ENCODE results near the gene R3HDM1.
"Not testable (repeated sequence)": the region's sequence is repeated elsewhere in the genome, so short reads cannot be mapped to it uniquely, and the experiment has no call there.

Gene R3HDM1

DNA sequence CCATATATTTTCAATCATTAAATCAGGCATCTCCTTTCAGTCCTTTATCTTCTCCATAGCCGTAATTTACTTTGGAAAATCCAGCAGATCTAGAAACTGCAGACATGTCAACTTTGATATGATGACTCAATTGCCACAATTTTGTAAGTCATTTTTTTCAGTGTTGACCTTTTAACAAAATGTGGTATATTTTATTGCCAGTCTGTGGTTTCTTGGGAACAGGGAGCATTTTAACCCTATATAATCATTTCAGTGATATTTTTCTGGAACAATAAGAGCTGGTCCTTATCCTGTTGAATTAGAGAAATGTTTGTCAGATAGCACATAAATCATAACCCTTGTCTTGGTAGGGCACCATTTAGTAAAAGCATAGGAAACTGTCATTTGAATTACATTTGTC is 119.4 kb downstream of the R3HDM1 start:
- no peak for DNase-seq

DNA sequence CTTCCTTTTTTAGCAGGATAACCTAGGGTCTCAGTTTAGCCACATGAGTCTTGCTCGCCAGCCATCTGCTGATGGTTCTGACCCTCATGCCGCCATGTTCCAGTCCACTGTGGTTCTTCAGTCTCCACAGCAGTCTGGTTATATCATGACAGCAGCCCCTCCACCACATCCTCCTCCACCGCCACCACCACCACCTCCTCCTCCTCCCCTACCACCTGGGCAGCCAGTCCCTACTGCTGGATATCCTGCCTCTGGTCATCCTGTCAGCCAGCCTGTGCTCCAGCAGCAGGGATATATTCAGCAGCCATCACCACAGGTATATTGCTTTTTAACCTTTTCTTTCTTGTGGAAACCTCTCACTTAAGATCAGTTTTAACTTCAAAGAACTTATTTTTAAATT is 120.4 kb downstream of the R3HDM1 start:
- no peak for DNase-seq

DNA sequence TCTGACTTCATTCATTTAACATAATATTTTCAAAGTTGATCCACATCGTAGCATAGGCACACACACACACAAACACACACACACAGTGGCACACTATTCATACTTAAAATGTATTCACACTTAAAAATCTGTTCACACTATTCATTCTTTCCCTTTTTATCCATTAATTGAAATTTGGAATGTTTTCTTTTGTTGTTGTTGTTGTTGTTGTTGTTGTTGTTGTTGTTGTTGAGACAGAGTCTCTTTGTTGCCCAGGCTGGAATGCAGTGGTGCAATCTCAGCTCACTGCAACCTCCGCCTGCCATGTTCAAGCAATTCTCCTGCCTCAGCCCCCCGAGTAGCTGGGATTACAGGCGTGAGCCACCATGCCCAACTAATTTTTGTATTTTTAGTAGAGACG is 123.0 kb downstream of the R3HDM1 start:
- not testable (repeated sequence) for DNase-seq

DNA sequence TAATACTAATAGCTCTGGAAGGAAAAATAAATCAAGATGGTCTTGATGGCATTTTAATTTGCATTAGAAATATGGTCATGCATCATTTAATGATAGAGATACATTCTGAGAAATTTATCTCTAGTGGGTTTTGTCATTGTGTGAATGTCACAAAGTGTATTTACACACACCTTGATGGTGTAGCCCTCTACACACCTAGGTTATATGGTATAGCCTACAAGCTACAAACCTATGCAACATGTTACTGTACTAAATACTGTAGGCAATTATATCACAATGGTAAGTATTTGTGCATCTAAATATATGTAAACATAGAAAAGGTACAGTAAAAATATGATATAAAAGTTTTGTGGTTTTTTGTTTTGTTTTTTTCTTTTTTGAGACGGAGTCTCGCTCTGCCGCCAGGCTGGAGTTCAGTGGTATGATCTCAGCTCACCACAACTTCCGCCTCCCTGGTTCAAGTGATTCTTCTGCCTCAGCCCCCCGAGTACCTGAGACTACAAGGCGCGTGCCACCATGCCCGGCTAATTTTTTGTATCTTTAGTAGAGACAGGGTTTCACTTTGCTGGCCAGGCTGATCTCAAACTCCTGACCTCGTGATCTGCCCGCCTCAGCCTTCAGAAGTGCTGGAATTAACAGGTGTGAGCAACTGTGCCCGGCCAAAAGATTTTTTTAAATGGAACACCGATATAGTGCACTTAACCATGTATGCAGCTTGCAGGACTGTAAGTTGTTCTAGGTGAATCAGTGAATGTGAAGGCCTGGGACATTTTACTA is 126.7 kb downstream of the R3HDM1 start:
- DNase-seq, result peak; percentile 49

DNA sequence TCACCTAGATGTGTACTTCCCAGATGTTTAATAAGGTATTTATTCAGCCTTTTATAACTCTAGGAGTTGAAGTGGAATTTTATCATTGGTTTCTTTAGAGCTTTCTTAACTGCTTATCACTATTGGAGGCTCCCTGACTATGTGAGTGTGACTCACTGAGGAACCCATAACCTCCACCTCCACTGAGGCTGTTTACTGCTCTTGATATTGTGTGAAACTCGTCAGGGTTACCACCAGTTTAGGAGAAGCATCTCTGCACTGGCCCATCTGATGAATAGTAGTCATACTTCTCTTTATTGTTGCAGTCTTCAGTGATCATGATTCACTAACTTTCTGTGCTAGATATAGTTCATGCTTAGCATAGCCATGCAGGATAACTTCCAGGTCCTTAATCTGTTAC is 130.8 kb downstream of the R3HDM1 start:
- DNase-seq, result no peak

DNA sequence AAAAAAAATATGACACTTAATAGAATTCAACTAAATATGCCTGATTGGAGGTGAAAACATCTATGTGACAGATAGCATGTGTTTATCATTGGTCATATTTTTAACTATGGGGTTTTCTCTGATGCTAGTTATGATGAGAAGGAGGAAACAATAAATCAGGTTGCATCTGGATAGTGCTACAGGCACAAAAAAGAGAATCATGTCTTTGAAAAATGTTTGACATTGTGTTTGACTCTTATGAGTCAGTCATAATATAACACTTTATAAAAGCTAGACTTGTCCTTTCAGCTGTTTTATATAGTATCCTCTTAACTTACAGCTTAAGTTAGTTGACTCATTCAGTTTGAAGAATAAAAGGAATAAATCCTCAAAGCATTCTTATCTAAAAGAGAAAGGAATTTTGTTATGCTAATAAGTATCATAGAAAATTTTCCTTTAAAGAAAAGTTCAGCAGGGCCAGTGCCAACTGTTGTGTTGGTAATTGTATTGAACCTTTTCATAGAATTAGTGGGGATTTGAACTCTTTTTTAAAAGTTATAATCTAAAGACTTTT is 131.9 kb downstream of the R3HDM1 start:
- DNase-seq, result no peak

DNA sequence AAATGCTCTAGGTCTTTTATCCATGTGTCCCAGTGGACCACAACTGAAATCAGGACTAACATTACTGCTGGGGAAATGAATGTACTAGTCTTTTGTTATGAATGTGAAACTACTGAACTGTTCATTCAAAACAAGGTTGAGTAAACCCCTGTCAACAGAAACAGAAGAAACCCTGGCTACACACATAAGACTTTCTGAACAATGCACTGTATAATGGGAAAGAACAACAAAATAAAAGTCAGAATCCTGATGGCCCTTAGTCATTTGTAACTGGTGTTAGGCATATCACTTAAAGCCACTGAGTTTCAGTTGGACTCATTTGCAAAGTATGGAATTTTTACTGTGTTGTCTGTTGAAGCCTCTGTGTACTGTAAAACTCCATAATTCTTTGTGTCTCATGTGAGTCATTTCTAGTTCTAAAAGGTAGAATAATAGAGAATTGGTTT is 133.4 kb downstream of the R3HDM1 start:
- no peak for DNase-seq

DNA sequence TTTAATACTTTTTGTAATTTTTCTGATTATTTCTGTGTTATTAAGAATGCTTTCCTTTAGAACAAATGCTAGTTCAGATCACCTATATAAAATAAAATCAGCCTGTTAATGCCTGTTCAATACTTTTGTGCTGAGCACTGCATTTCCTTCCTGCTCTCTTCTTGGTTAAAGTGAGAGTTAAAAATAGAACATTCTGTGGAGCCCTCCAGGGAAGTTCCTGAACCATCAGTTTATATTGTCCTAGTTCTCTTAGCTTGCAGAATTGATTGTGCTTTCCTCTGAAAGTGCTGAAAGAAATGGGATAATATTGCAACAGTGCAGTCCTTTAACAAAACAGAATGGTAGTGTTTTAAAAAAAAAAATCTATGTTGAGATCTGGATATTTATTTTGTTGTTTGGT is 135.8 kb downstream of the R3HDM1 start:
- DNase-seq, result peak; percentile 47

DNA sequence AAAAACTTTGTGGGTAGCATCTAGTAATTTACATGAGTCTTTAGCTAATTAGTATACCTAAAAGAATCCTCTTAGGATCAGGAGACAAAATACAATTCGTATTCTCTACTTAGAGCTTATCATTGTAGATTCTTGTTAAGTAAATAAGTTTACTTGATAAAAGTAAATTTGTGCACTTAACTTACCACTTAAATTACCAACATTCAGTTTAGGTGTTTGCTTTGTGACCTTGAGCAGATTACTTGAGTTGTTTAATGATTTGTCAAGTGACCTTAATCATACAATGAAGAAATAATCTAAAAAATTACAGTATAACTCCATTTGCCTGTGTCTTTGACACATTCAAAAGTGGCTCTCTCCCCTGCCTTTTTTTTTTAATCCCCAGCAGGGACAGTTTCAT is 143.2 kb downstream of the R3HDM1 start:
- no peak for DNase-seq

DNA sequence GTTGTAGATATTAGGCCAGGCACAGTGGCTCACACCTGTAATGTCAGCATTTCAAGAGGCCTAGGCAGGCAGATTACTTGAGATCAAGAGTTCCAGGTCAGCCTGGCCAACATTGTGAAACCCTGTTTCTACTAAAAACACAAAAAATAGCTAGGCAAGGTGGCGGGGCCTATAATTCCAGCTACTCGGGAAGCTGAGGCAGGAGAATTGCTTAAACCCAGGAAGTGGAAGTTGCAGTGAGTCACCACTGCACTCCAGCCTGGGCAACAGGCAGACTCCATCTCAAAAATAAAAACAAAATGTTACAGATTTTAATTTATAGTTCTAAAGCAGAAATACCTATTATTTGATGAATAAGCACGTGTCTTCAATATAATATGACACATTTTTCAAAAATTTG is 144.7 kb downstream of the R3HDM1 start:
- no peak for DNase-seq

DNA sequence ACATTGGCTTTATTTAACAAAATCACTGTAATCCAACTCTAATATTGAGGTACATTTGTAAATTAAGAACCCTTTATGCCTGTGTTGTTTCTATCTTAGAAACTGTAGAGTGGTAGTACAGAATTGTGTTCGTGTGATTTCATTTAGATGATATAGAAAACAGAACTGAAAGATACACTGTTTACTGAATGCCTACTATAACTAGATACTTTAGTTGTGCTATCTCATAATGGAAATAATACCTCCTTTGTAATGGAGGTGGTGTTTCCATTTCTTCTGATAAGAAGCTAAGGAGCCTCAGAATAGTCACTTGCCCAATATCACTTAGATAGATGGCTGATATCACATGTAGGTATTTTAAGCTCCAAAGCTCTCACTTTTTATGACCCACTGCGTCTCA is 147.8 kb downstream of the R3HDM1 start:
- no peak for DNase-seq

DNA sequence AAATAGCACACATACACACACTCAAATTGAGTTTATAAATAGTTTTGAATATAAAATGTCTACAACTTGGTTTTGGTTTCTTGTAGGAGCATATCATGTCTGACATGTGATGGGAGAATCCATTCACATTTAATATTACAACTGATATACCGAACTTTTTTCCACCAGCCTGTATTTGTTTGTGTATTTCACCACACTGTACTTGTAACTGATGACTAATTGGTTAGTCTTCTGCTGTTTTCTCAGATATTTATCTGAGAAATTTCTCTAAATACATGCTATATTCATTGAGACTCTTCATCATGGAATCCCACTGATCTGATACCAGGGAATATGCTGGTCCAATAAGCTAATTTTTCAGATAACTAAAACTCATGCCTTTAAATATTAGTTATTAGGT is 154.1 kb downstream of the R3HDM1 start:
- no peak for DNase-seq

DNA sequence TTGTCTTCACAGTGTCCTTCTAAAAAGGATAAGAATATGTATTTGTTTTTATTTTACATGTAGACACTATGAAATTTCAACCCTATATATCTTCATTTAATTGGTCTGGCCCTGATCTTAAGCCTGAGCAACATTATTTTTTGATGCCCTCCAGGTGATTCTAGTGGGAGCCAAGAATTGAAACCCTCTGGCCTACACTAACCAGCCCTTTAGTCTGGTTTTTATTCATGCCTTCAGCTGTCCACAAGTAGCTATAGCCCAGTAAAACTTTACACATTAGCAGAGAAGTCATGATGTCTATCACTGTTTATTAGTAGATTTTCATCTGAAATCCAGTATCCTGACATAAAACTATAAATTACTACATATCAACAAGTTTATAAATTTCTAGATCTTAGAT is 157.7 kb downstream of the R3HDM1 start:
- no peak for DNase-seq

DNA sequence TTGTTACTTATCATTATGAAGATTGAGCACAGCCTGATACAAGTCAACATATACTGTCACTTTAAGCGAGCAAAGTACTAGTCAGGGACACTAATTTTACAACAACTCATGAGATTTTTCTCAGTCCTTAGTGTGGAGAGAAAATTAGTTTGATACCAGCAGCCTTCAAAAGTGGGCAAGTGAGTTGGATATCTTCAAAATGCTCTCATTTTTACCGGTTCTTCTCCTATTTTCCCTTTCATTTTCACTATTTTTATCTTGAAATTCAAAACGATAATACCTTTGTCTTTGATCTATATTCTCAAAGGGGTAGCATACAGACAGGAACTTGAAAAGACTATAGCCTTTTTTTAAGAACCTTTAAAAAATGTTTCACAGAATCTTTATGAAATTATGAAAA is 158.4 kb downstream of the R3HDM1 start:
- DNase-seq, result no peak

DNA sequence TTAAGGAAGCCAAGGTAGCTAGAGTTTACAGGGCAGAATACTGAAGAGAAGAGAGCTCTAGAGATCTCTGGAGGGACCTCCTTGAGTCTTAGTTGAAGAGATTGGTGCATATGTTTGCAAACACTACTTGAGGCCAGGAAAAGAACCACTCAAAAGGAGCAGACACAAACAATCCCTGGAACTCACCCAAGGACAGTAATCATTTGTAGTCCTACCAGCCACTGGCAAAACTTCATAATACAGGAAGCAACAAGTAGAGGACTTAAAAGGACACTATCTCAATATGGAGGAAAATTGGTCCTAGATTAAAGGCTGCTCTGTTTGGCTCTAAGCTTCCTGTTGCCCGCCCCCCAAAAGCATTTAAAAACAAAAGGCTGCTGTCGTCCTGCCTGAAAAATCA is 163.4 kb downstream of the R3HDM1 start:
- no peak for DNase-seq

DNA sequence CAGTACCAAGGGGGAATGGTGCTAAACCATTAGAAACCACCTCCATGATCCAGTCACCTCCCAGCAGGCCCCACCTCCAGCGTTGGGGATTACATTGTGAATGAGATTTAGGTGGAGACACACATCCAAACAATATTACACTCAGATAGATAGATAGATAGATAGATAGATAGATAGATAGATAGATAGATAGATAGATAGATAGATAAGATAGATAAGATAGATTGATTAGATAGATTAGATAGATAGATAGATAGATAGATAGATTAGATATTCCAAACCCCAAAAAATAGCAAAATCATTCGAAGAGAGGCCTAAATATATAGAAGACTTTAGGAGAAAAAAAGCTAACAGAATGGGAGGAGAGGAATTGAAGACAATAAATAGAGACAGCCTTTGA is 167.6 kb downstream of the R3HDM1 start:
- no peak for DNase-seq

DNA sequence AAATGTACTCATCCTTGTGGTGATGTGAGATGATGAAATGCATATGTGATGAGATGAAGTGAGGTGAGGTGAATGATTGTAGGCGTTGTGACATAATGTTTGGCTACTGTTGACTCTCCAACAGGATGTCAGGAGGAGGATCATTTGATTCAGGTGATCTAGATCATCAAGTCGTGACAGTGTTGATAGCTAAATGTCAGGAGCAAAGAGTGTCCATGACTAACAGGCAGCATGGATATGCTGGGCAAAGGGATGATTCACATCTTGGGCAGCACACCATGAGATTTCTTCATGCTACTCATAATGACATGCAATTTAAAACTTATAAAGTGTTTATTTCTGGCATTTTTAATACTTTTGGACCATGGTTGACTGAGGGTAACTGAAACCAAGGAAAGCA is 170.2 kb downstream of the R3HDM1 start:
- no peak for DNase-seq

DNA sequence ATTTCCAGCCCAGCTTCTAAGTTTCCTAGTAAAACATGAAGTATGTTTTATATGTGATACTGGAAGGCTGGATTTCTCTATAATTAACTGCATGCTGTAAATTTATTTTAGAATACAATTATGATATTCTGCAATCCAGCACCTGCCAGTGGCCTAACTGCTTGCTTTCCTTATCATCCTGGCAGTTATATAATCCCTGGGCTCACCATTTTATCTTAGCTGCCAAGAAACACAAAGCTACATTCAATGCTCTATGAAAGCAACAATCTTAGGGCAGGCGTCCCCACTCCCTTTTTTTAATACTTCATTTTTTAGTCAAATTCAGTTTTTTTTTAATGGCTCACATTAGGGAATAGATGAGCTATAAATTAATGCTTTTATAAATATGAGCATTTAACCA is 172.0 kb downstream of the R3HDM1 start:
- no peak for DNase-seq

DNA sequence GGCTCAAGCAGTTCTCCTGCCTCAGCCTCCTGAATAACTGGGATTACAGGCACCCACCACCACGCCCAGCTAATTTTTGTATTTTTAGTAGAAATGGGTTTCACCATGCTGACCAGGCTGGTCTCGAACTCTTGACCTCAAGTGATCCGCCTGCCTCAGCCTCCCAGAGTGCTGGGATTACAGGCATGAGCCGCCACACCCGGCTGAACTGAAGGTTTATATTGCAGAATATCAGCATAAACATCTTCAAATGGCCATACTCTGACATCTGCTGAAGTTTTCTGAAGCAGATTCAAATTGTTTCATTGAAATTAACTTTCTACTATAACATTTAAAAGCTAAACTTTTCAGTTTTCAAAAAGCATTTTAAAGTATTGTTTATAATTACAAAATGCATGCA is 172.8 kb downstream of the R3HDM1 start:
- DNase-seq, result not testable (repeated sequence)

DNA sequence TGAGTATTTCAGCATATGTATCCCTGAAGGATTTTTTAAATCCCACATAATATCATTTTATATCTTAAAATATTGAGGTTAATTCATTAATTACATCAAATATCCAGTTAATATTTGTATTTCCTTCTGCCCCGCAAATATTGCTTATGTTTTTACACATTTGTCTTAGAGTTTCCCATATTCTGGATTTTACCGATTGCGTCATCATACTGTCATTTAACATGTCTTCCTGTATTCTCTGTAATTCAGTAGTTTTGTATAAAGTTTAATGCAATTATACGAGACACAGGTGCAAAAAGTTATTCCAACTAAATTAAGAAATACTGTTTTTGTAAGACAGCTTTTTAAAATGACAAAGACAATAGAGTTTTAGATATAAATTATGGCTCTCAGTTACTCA is 176.9 kb downstream of the R3HDM1 start:
- DNase-seq, result no peak

DNA sequence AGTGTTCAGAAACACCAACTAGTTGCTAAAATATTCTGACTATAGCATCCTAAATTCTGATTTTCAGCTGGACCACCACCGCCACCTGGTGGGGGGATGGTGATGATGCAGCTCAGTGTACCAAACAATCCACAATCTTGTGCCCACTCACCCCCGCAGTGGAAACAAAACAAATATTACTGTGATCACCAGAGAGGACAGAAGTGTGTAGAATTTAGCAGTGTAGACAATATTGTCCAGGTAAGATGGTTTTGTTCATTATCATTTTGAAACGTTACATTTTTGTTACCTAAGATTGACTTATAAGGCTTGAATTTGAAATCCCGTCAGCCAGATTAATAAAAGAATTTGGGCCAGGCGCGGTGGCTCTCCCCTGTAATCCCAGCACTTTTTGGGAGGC is 178.7 kb downstream of the R3HDM1 start:
- DNase-seq, result peak; percentile 56

DNA sequence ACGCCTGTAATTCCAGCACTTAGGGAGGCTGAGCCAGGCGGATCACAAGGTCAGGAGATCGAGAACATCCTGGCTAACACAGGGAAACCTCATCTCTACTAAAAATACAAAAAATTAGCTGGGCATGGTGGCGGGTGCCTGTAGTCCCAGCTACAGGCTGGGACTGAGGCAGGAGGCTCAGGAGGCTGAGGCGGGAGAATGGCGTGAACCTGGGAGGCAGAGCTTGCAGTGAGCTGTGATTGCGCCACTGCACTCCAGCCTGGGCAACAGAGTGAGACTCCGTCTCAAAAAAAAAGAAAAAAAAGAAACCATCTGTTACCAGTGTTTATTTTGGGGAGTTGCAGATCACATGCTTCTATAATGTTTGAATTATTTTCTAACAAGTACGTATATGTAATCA is 183.8 kb downstream of the R3HDM1 start:
- DNase-seq, result not testable (repeated sequence)

DNA sequence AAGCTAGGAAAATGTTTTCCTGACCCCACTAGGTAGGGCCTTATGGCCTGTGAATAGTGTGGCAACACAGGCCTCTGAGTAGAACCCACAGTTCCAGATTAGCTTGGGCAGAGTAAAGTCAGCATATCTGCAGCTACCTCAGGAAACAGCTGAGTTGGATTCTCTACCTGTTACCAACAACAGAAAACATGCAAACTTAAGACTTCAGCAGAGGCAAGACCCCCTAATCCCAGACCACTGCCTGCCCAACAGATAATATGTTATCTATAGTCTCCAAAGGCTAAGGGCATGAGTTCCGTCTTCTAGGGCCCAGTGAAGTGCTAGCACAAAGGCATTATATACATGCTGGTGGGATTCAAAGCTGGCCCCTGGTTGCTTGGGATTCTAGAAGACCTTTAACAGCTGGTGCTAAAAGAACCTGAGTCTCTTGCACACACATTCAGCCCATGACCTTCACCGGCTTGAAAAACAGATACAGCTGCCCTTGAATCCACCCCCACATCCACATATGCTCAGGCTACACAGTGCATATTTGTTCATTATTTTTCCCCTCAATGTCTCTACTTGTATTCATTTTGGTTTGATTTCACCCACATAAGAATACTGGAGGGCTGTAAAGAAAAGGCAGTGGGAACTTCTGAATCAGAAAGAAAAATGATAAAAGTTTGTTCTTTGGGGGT is 196.9 kb downstream of the R3HDM1 start:
- DNase-seq, result no peak

DNA sequence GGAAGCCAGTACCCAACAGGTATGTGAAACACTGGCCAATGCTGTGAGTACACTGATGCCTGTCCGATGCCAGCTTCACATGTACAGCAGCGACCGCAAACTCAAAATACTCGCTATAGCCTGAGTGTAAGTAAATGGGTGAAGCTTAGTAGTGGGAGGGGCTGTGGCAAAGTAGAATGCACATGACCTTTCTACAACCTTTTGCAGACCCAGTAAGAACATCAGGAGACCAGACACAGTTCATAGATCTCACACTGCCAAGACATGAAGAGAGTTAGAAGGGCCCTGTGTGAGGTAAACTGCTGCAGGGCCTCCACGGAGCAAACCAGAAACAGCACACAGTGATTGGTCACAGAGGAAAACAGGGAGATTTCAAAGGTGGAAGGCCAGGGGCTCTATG is 201.3 kb downstream of the R3HDM1 start:
- no peak for DNase-seq

Data from RPMI8226 (cell line).